GM12878 (cell line): ENCODE results near the gene ANK2. TPM values are rescaled to one million over a fixed set of nuclear protein-coding genes. Genes with fewer than 3 reads are reported as not detected.

ENCODE experiments used
- ATAC-seq: fragments of 200-7000 bp; cut with Tn5 transposase; 3 replicates; pipeline ENCODE4 v1.9.1; 2020; ENCODE audit warnings: mild to moderate bottlenecking, moderate library complexity
- BruUV-seq: library from RNA; stranded (reverse); fragments of 400-500 nt; replicated peaks from 2 replicates; lab custom pipeline; 2021; lab: Mats Ljungman, UMichigan
- CTCF ChIA-PET: fragments of 300-600 bp; sonication (Branson Sonifier 250); formaldehyde crosslinking; extraction: SDS; loops from one replicate; lab custom pipeline; 2021; ENCODE audit warnings: inconsistent platforms; lab: Yijun Ruan, JAX
- POLR2A ChIA-PET: fragments of 350-600 bp; formaldehyde crosslinking; extraction: SDS; loops from one replicate; lab custom pipeline; 2021; ENCODE audit warnings: inconsistent platforms; lab: Charles Lee
- RAD21 ChIA-PET: fragments of 300-600 bp; sonication (Branson Sonifier 250); formaldehyde crosslinking; loops from one replicate; lab custom pipeline; 2023; ENCODE audit warnings: antibody characterized with exemption; ENCODE audit not compliant: unreplicated experiment; lab: Charles Lee
- SMC1A ChIA-PET: fragments of 300-600 bp; sonication (Branson Sonifier 250); formaldehyde crosslinking; loops from one replicate; lab custom pipeline; 2023; ENCODE audit not compliant: unreplicated experiment, uncharacterized antibody; lab: Charles Lee
- DNase-seq: peaks from one replicate; pipeline ENCODE4 v3.0.0-alpha.2; 2011; ENCODE audit warnings: low read depth, low spot score
- FAIRE-seq: peaks from 3 replicates; lab custom pipeline; 2011; peaks lifted over from hg19 to GRCh38; lab: Jason Lieb, UNC
- H2AFZ ChIP-seq: 2 replicates; pipeline ENCODE4 v1.6.0; 2011; ENCODE audit warnings: low read depth, low read length, control low read depth; ENCODE audit not compliant: control insufficient read depth
- H3K27ac ChIP-seq: 2 replicates; pipeline ENCODE4 v1.5.1; 2011; ENCODE audit warnings: control low read depth; ENCODE audit not compliant: control insufficient read depth, insufficient read depth
- H3K27me3 ChIP-seq, 2 experiments: replicated peaks in 1 of 2; 2 replicates each; pipeline versions ENCODE4 v1.6.0 to v1.6.1; 2011; ENCODE audit warnings: low read length in 1 of 2; ENCODE audit not compliant: control insufficient read depth in 2 of 2, insufficient read depth in 2 of 2
- H3K36me3 ChIP-seq, 2 experiments: 2 replicates each; pipeline ENCODE4 v1.5.1; 2011; ENCODE audit warnings: low read length in 1 of 2; ENCODE audit not compliant: control insufficient read depth in 2 of 2, insufficient read depth in 2 of 2
- H3K4me1 ChIP-seq: 2 replicates; pipeline ENCODE4 v1.6.1; 2011; ENCODE audit warnings: mild to moderate bottlenecking, low read length, moderate library complexity, mixed read lengths; ENCODE audit not compliant: control insufficient read depth, insufficient read depth
- H3K4me2 ChIP-seq: 2 replicates; pipeline ENCODE4 v1.6.0; 2011; ENCODE audit warnings: control low read depth; ENCODE audit not compliant: control insufficient read depth, insufficient read depth
- H3K4me3 ChIP-seq: fragments of 200-600 bp; sonication (generic); 2 replicates; pipeline ENCODE4 v1.5.1; 2016
- H3K79me2 ChIP-seq: 2 replicates; pipeline ENCODE4 v1.6.0; 2011; ENCODE audit warnings: low read length; ENCODE audit not compliant: control insufficient read depth, insufficient read depth
- H3K9ac ChIP-seq: 2 replicates; pipeline ENCODE4 v1.8.0; 2011; ENCODE audit warnings: low read length, control low read depth, mixed read lengths; ENCODE audit not compliant: control insufficient read depth, insufficient read depth
- H3K9me3 ChIP-seq: replicated peaks from 3 replicates; pipeline ENCODE4 v1.5.1; 2011; ENCODE audit warnings: mild to moderate bottlenecking, low read length; ENCODE audit not compliant: control insufficient read depth, insufficient read depth
- H4K20me1 ChIP-seq: 2 replicates; pipeline ENCODE4 v1.6.0; 2011; ENCODE audit not compliant: control insufficient read depth, insufficient read depth
- HDAC6 ChIP-seq: fragments of 200-600 bp; sonication (generic); IDR thresholded peaks from one replicate; pipeline ENCODE4 v1.8.0; 2017; ENCODE audit warnings: antibody characterized with exemption; ENCODE audit not compliant: unreplicated experiment
- MEF2A ChIP-seq: IDR thresholded peaks from 2 replicates; pipeline ENCODE4 v1.6.1; 2011; ENCODE audit warnings: low read depth, mild to moderate bottlenecking, low read length, moderate library complexity; ENCODE audit not compliant: insufficient read depth
- NR2F1 ChIP-seq: fragments of 450-650 bp; conservative IDR thresholded peaks from 2 replicates; pipeline ENCODE4 v1.6.1; 2017; ENCODE audit warnings: mild to moderate bottlenecking
- WGBS: methylation state at CpG from one replicate; pipeline ENCODE4 v1.1.6; 2016; ENCODE audit warnings: low lambda C conversion rate; ENCODE audit not compliant: insufficient replicate concordance, insufficient coverage; ENCODE audit errors: missing lambda C conversion rate; 5-methylcytosine and 5-hydroxymethylcytosine counted together
- in situ Hi-C: fragments of 300-500 bp; cut with MboI; formaldehyde crosslinking; loops from 9 replicates; pipeline ENCODE4 v1.14.3; 2018; ENCODE audit warnings: mixed read lengths
- intact Hi-C: fragments of 100-400 bp; cut with micrococcal nuclease; formaldehyde crosslinking; loops from one replicate; pipeline ENCODE4 v1.14.2; 2022; ENCODE audit not compliant: unreplicated experiment
- polyA plus RNA-seq, 11 experiments: library from polyadenylated mRNA; depleted of rRNA in 4 of 11; unstranded in 6 of 11; stranded (reverse) in 5 of 11; fragments of >200 nt; fragmentation: Nextera tagmentation in 4 of 11; fragmentation: Illumina TruSeq in 1 of 11; extraction: Ambion mirVana in 4 of 11; extraction: Trizol in 1 of 11; gene quantifications; 1 replicate in 1 of 11; 2 replicates in 10 of 11; pipeline versions ENCODE4 v1.2.1 to v1.2.3, GENCODE V29; 2011 to 2016; ENCODE audit warnings: inconsistent platforms in 2 of 11, missing spikeins in 2 of 11, low read depth in 1 of 11
- total RNA-seq, 4 experiments: library from RNA; depleted of rRNA in 3 of 4; stranded (reverse); fragments of >200 nt in 3 of 4; fragmentation: Illumina TruSeq in 1 of 4; extraction: Trizol in 1 of 4; gene quantifications; 2 replicates each; pipeline versions ENCODE4 v1.2.1 to v1.2.3, GENCODE V29; 2013 to 2021
- TF ChIP-seq, protein P1 (sequence below): fragments of 450-650 bp; IDR thresholded peaks from 2 replicates; pipeline ENCODE4 v1.6.1; 2017; ENCODE audit warnings: antibody characterized with exemption, mild to moderate bottlenecking, moderate library complexity

Gene ANK2
- total and polyA plus RNA-seq, 10 of the 15 experiments (the other 5 are each of a cell fraction or from before 2014, with no cell fraction given), result 1.6 to 13.0 (median 4.1) TPM

DNA sequence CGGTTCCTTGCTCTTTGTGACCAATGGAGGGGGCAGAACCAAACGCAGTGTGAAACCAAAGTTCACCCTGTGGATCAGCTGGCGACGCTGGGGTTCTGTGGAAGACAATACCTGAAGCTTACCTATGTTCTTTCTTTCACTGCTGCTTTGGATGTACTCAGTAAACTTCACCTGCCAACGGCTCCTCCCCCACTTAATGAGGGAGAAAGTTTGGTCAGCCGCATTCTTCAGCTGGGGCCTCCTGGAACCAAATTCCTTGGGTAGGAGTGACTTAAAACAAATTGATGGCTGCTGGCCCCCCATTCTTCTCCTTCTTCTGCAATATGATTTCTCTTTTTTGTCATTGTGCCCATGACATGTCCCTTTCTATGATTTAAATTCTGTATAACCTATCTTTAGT, 282.4 kb downstream of the ANK2 start (continued):
- TF ChIP-seq, protein P1, sequence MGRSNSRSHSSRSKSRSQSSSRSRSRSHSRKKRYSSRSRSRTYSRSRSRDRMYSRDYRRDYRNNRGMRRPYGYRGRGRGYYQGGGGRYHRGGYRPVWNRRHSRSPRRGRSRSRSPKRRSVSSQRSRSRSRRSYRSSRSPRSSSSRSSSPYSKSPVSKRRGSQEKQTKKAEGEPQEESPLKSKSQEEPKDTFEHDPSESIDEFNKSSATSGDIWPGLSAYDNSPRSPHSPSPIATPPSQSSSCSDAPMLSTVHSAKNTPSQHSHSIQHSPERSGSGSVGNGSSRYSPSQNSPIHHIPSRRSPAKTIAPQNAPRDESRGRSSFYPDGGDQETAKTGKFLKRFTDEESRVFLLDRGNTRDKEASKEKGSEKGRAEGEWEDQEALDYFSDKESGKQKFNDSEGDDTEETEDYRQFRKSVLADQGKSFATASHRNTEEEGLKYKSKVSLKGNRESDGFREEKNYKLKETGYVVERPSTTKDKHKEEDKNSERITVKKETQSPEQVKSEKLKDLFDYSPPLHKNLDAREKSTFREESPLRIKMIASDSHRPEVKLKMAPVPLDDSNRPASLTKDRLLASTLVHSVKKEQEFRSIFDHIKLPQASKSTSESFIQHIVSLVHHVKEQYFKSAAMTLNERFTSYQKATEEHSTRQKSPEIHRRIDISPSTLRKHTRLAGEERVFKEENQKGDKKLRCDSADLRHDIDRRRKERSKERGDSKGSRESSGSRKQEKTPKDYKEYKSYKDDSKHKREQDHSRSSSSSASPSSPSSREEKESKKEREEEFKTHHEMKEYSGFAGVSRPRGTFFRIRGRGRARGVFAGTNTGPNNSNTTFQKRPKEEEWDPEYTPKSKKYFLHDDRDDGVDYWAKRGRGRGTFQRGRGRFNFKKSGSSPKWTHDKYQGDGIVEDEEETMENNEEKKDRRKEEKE, result no peak
- no peak for TF ChIP-seq NR2F1

DNA sequence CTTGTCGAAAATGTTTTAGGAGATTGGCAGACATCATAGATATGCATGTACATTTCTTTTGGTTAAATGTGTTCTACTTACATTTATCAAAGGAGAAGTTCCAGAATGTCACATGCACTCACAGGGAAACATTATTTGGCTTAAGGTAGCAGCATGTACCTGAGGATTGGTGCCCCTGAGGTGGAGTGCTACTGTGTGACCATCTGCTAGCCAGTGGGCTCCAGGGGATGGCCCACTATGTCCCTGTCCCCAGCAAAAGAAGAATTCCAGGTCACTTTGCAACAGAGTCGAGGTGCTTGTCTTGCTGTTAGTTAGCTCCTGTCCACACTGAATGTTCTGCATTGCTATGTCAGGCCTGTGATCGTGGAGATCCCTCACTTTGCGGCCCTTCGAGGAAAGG, 283.2 kb downstream of the ANK2 start:
- Histone ChIP-seq H3K36me3 (no peaks in the 10 kb centered on the region; a peak in 1 of 4 replicates), H2AFZ (no peak overlapping the region), H3K27ac (no peak overlapping the region), H3K27me3 (no peaks in the 10 kb centered on the region), H3K4me3 (no peak overlapping the region), H3K4me2 (no peak overlapping the region), H3K9me3 (no peaks in the 10 kb centered on the region), H4K20me1 (no peaks in the 10 kb centered on the region), H3K4me1 (no peaks in the 10 kb centered on the region), H3K79me2 (no peaks in the 10 kb centered on the region), H3K9ac (no peak overlapping the region)
- ChIA-PET RAD21 (no interaction called here), POLR2A (no interaction called here), CTCF (no interaction called here), SMC1A (interaction anchor here (0.6 kb wide), 1 partner anchor 874 kb away, joined by 3 read pairs; no protein-coding TSS in a partner anchor)
- intact Hi-C loops (no loop called here), in situ Hi-C loops (no loop called here)
- no peak for FAIRE-seq
- DNase-seq, result no peak
- BruUV-seq, result no TSS peak
- no peak for ATAC-seq
- TF ChIP-seq MEF2A (no peak), HDAC6 (no peak)
- WGBS, result 66% methylated on average over 5 of the region's 5 CpGs
